H54 (cell line): Measurements from ENCODE around the gene AMH.

Experiments
- DNase-seq: peaks from one replicate; pipeline ENCODE4 v3.0.0; 2011; ENCODE audit warnings: low spot score, mixed read lengths; ENCODE audit not compliant: insufficient read length
- FAIRE-seq: peaks from 3 replicates; lab custom pipeline; 2011; peaks lifted over from hg19 to GRCh38; lab: Jason Lieb, UNC
- POLR2A ChIP-seq: IDR thresholded peaks from 2 replicates; pipeline ENCODE4 v1.6.1; 2011; ENCODE audit warnings: low read depth, mild to moderate bottlenecking, low read length

AMH gene

DNA sequence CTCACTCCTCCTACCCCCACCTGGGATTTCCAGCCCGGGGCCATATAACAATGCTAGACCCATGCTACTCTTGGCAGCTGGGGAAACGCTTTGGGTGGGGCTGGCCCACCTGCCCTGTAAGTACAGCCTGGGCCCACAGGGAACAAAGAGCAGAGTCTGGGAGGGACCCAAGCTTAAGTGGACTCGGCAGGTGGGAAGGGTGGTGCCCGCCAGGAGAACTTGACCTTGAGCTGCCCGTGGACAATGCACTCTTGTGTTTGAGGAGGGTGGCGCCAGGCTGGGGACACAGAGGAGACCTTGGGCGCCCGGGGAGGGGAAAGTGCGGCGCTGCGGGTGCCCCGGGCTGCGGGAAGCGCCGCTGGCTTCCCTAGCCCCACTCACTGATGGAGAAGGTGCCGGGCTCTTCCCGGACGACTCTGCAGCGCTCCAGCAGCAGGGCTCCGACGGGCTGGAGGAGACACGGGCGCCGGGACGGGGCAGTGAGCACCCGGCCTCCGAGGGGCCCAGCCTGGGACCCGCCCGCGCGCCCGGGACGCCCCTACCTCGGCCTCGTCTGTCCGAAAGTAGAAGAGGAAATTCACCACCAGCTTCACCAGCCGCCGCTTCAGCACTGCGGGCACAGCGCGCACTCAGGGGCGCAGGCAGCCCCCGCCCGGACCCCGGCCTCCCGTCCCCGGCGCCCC, 13.6 kb upstream of the AMH start:
- no peak for DNase-seq

DNA sequence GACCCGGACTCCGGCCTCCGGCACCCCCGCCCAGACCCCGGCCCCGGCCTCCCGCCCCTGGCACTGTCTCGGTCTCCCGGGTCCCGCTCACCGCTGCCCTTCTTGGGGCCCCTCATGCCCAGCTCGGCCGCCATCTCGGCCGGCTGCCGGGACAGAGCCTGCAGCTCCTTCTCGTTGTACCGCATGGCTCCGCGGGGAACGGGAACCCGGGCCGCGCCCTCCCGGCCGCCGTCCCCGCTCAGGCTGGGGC, 13.1 kb upstream of the AMH start:
- TF ChIP-seq POLR2A = peak; percentile 64
- DNase-seq (no peak), FAIRE-seq (no peak)

More for the DNA sequence above, 13.6 kb upstream of the AMH start:
- no peak for FAIRE-seq
- no peak for TF ChIP-seq POLR2A

DNA sequence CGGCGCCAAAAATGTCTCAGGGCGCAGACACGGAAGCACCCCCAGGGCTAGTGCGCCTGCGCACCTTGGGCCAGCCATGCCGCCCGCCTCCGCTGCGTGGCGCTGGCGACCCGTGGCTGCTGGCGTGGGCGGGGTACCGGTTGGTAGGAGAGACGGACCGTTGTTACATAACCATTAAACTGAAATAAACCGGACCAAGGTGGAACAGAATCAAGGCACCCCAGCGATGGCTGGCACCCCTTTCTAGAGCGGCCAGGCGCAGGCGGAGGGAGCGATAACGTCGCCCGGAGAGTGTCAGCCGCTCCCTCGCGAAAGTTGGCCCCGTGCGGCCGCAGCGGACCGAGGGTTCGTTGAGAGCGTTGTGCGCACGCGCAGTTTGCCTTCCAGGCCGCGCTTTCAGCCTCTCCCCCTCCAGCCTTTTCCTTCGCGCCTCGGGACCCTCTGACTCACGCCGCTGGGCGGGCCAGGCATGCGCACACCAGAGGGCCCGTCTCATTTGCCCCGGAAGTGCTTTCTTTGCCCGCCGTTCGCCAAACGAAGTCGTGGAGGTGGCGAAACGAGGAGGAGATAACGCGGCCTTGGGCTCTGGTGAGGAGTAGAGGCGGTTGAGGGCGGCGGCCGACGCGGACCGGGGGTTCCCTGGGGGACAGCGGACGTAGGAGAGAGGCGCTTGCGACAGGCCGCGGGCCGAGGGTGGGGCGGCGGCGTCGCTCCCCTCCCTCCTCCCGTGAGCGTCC, 12.6 kb upstream of the AMH start, which contains the start of the genes PLEKHJ1 and SF3A2:
Gene PLEKHJ1, minus strand, starts transcription at position 16 of the 737 bp plus-strand sequence. CDS start 81 bp downstream, outside the sequence.
Gene SF3A2, plus strand, starts transcription at position 511 of the 737 bp plus-strand sequence. CDS start 6,595 bp downstream, outside the sequence.
- DNase-seq (peak; percentile 99), FAIRE-seq (no peak)
- peak; percentile 76 for TF ChIP-seq POLR2A

DNA sequence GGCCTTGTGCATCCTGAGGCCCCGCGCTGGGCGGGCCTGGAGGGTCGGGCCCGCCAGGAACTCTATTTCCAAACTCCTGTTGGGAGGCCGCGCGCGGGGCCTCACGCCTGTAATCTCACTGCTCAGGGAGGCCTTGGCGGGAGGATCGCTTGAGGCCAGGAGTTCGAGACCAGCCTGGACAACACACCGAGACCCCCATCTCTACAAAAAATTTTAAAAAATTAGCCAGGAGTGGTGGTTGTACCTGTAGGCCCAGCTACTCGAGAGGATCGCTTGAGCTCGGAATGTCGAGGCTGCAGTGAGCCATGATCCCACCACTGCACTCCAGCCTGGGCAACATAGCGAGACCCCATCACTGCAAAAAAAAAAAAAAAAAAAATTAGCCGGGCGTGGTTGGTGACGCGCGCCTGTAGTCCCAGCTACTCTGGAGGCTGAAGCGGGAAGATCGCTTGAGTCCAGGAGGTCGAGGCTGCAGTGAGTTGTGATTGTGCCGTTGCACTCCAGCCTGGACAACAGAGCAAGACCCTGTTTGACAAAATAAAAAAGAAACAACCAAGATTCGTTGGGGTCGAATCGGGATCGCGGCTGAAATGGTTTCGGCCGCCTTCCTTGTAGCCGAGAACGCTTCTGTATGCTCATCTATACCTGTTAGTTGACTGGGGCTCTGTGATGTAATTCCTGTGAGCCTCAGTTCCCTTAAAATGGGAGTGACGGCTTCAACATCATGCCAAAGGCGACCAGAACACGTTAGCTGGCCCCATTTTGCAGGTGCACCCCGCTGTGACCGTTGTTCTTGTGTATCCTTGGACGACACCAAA, 11.9 kb upstream of the AMH start:
- DNase-seq = no peak
- TF ChIP-seq POLR2A = no peak
- FAIRE-seq = no peak

DNA sequence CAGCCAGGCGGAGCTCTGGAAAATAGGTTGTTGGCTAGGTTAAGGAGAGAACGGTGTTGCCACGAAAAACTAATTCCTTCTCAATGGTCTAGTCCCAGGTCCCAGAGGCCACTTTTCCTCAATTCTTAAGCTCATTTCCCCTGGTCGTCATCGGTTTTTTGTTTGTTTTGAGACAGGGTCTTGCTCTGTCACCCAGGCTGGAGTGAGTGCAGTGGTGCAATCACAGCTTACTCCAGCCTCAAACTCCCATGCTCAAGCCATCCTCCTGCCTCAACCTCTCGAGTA, 11.3 kb upstream of the AMH start:
- DNase-seq = no peak
- FAIRE-seq = no peak
- no peak for TF ChIP-seq POLR2A

DNA sequence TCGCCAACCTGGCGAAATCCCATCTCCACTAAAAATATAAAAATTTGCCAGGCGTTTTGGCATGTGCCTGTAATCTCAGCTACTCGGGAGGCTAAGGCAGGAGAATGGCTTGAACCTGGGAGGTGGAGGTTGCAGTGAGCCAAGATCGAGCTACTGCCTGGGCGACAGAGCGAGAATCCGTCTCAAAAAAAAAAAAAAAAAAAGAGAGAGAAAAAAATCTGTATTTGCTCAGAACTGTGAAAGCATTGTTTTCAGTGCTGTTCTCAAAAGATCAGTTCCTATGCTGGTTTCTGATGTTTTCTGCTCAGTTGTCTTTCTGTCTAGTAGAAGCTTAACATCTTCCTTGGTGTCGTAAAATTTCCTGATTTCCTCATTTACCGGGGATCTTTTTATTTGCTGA, 9.9 kb upstream of the AMH start:
- FAIRE-seq (no peak), DNase-seq (no peak)
- no peak for TF ChIP-seq POLR2A

DNA sequence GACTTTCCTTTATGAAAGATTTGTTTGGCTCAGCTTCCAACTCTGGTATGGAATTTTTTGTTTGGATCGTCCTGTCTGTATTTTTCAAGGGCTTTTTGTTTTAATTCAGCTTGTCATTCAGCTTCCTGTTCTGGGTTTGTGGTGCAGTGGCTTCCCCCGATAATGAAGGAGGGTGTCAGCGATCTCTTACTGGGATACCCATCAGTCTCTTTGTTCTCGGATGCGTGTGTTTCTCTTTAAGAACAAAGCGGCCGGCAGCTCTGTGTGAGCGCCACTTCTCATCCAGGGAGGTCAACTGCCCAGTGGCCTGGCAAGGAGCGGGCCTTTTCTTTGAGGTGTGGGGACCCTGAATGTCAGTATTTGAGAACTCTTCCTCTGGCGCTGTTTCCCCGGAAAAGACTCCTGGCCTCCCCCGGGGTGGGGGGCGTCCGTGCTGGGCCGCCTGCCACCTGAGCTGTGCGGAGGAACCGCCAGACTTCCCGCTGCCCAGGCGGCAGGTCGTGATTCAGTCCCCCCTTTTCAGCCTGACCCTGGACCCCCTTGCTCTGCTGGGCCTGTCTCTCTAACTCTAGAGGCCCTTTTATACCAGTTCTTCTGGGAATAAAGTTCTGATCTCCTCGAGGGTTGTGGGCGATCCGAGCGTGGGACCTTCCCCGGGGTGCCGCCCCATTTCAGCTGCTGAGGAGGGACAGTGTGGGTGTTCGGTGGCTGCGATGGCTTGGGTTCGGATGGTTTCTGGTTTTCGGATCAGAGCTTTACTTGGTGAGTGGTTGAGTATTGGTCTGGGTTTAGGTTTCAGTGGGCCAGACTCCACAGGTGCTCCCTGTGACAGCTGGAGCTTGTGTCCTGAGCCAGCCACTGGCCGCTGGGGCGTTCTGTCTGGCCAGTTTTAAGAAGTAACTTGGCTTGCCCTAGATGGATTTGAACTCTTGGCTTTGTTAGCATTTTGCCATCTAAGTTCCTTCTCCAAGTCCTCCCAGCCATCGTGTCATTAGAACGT, 9.1 kb upstream of the AMH start:
- FAIRE-seq = no peak
- no peak for DNase-seq
- TF ChIP-seq POLR2A = no peak

DNA sequence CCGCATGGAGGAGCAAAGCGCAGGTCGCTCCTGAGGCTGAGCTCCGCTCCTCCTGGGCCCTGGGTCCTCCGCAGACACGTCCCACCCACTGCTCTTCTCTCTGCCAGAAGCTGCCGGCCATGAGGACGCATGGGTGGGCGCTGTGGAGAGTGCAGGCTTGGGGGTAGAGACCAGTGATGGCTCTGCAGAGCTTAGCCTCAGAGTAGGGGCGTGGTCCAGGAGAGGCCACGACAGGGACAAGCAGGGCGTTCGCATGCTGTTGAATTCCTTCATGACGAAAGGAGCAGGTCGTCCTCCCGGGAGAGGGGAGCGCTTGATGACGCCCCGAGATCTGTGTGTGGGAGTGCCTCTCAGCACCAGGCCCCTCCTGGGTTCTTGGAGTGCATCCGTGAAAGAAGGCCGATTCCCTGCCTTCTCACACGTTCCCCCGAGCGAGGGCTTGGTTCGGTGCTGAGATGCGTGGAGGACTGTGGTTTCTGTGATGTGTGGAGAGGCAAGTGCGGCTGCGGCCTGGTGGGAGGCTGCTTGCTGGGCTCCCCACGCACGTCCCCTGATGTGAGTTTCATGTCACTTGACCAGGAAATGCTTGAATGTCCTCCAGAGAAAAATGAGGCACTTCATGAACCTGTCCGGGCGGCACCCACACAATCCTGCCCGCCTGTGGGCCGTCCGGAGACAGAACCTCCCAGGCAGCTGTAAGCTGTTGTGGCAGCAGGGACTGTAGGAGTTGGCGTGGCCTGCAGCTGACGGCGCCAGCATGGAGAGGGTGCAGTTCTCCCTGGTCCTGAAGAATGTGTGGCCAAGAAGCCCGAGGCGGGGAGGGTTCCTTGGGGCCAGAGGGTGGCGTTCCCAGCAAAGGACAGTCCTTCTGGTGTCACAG, 8.0 kb upstream of the AMH start:
- no peak for FAIRE-seq
- no peak for TF ChIP-seq POLR2A
- no peak for DNase-seq

DNA sequence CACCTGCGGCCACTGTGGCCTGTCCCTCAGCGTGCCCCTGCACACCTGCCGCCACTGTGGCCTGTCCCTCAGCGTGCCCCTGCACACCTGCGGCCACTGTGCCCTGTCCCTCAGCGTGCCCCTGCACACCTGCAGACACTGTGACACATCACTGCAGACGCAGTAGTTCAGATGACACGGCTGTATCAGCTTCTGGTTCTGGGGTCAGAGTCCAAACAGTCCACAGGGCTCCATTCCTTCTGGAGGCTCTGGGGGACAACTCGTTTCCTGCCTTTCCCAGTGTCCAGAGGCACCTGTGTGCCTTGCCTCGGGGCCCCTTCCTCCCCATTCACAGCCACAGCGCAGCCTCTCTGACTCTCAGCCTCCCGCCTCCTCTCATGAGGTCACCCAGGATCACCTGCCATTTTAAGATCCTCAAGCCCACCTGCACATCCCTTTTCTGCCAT, 7.0 kb upstream of the AMH start:
- DNase-seq = no peak
- TF ChIP-seq POLR2A = no peak
- FAIRE-seq = no peak

DNA sequence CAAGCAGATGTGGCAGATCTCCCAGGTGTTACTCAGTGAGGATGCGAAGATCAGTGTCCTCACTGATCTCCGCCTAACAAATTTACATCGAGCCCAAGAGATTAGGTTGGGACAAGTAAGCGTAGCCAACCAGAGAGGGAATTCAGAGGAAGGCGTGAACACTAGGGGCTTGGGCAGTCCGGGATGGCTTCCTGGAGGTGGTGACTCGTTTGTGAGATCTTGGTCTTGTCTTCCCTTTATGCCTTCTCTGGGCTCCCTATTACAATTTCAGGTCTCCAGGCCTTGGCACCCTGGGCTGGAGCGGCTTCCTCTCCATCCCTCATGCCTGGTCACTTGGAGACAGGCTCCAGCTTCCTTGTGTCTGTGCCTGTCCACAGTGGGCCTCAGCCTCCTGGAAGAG, 6.3 kb upstream of the AMH start:
- FAIRE-seq (no peak), DNase-seq (no peak)
- TF ChIP-seq POLR2A = no peak

DNA sequence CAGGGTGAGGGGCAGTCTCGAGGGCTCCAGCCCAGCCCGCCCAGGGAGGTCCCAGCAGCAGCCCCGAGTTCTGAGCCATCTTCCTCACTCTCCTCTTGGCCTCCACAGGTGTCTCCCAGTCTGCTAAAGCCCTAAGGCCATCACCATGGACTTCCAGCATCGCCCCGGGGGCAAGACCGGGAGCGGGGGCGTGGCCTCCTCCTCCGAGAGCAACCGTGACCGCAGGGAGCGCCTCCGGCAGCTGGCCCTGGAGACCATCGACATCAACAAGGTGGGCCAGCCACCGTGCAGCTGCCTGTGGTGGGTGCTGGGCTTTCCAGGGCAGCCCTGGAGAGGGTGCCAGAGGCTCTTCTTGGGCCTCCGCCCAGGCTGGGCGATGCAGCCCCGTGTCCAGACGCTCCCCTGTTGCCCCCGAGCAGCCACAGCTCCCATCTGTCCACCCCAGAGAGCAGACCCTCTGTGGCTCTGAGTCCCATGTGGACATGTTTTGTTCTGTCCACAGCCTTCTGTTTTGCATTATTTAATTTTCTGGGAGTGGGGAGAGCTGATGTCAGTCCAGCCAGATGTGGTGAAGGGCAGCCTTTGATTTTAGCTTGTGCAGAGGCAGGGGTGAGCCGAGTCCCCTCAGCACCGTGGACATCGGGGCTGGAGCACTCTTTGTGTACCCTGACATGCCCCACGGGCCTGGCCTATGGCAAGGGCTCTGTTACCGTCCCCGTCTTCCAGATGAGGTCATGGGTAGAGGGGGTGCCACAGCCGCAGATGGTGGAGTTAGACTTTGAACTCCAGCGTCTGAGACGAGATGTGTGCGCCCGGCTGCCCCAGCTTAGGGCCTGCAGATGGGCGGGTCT, 5.6 kb upstream of the AMH start:
- TF ChIP-seq POLR2A = no peak
- DNase-seq (no peak), FAIRE-seq (no peak)

DNA sequence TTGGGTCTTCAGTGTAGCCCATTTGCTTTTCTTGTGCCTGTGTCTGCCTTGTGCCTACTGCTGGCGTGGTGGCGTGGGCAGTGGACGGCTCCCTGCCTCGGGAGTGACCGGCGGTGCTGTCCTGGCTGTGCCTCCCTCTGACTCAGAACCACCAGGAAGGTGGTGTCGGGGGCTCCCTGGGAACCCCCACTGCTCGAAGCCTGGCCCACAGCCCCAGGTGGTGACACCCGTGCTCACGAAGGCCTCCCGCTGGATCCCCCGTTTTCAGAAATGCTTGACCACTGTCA, 5.1 kb upstream of the AMH start:
- DNase-seq = no peak
- TF ChIP-seq POLR2A = no peak
- no peak for FAIRE-seq
